Activated CD4-positive, alpha-beta T cell treated with anti-CD3 and anti-CD28 coated beads for 36 hours (primary cell): ENCODE measurements around the gene SMPX. TPM values are rescaled to one million over a fixed set of nuclear protein-coding genes. Genes with fewer than 3 reads are reported as not detected.
"Not testable (repeated sequence)": the region's sequence is repeated elsewhere in the genome, so short reads cannot be mapped to it uniquely, and the experiment has no call there.

Experiments
- ATAC-seq: fragments of 200-7000 bp; cut with Tn5 transposase; one replicate; pipeline ENCODE4 v1.10.0; 2021; ENCODE audit warnings: mild to moderate bottlenecking, moderate library complexity
- CTCF ChIA-PET: fragments of 350-600 bp; sonication (Branson Sonifier 250); formaldehyde crosslinking; loops from one replicate; lab custom pipeline; 2021; ENCODE audit warnings: antibody characterized with exemption; lab: Charles Lee
- POLR2A ChIA-PET: fragments of 350-600 bp; sonication (Branson Sonifier 250); formaldehyde crosslinking; loops from one replicate; lab custom pipeline; 2021; ENCODE audit warnings: antibody characterized with exemption, inconsistent platforms; lab: Charles Lee
- DNase-seq: peaks from one replicate; pipeline ENCODE4 v3.0.0-alpha.2; 2020
- H3K27ac Mint-ChIP-seq: one replicate; pipeline ENCODE4 v1.8.0; 2021; ENCODE audit warnings: mixed read lengths
- H3K27me3 Mint-ChIP-seq: one replicate; pipeline ENCODE4 v1.8.0; 2021; ENCODE audit warnings: mixed read lengths
- H3K36me3 Mint-ChIP-seq: one replicate; pipeline ENCODE4 v1.8.0; 2021; ENCODE audit warnings: low read depth, mixed read lengths
- H3K4me1 Mint-ChIP-seq: one replicate; pipeline ENCODE4 v1.8.0; 2021; ENCODE audit warnings: mixed read lengths
- H3K4me3 Mint-ChIP-seq: one replicate; pipeline ENCODE4 v1.8.0; 2021; ENCODE audit warnings: mild to moderate bottlenecking, moderate library complexity, mixed read lengths
- H3K9me3 Mint-ChIP-seq: one replicate; pipeline ENCODE4 v1.8.0; 2021; ENCODE audit warnings: low read depth, mixed read lengths
- intact Hi-C, 2 experiments: fragments of 100-400 bp; cut with DNase I in 1 of 2; cut with micrococcal nuclease in 1 of 2; formaldehyde crosslinking; loops; one replicate each; pipeline versions ENCODE4 v1.14.2 to v1.15.1; 2022 to 2024; cut with DNase I, micrococcal nuclease
- total RNA-seq, 2 experiments: library from RNA; stranded (reverse); gene quantifications; one replicate each; pipeline ENCODE4 v1.2.3, GENCODE V29; 2021

The SMPX gene
- total RNA-seq: not detected

DNA sequence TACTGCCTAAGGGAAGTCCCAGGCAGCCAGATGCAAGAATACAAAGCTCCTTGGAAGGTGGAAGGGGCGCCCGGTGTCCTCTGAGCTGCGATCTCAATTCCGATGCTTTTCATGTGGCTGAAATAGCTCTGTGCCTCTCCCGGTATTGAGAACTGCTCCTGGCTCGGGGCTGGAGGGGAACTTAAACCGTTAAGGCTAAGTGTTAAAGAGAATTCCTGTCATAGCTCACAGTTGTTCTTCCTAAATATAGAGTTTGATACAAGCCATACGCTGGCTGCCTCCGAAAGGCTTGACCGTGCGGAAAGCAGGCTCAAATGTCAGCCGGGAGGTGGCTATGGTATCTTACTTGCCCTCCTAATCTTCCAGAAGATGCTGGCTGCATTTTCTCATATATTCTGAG is at the start of gene SMPX:
Gene SMPX, minus strand, starts transcription at position 157 of the 400 bp plus-strand sequence. CDS start 3,826 bp downstream, outside the sequence.
- no peaks in the 10 kb centered on the region for H3K27me3 Mint-ChIP-seq

DNA sequence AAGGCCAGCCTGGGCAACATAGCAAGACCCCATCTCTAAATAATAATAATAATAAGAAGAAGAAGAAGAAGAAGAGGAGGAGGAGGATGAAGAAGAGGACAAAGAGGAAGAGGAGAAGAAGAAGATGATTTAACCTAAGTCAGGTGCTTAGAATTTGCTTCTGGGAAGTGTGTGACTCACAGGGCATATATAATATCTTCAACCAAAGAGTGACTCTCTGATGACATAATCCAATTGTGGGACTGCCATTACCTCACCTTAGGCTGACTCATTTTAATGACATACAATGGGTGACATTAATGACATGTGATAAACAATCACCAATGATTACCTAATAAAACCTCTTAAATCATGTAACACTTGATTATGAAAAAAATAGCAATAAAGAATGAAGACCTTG is 48.8 kb upstream of the SMPX start:
- DNase-seq (no peak), ATAC-seq (peak; percentile 30)
- CTCF ChIA-PET: no interaction called here
- intact Hi-C loops: no loop called here
- H3K9me3 Mint-ChIP-seq: peaks cover 2% of the 10 kb centered on the region
- POLR2A ChIA-PET: no interaction called here
- H3K4me3 Mint-ChIP-seq: no peak overlapping the region
- no peaks in the 10 kb centered on the region for H3K36me3 Mint-ChIP-seq
- H3K27me3 Mint-ChIP-seq: no peaks in the 10 kb centered on the region
- no peak overlapping the region for H3K27ac Mint-ChIP-seq
- H3K4me1 Mint-ChIP-seq: no peaks in the 10 kb centered on the region

More for the DNA sequence above, at the start of gene SMPX:
- no peaks in the 10 kb centered on the region for H3K9me3 Mint-ChIP-seq
- intact Hi-C loops: no loop called here
- H3K4me1 Mint-ChIP-seq: no peaks in the 10 kb centered on the region
- ChIA-PET CTCF (interaction anchor here (1.7 kb wide), 1 partner anchor 12 kb away, joined by 5 read pairs; no protein-coding TSS in a partner anchor), POLR2A (interaction anchor here (0.7 kb wide), 1 partner anchor 1239 kb away, joined by 3 read pairs; no protein-coding TSS in a partner anchor)
- ATAC-seq: no peak
- H3K4me3 Mint-ChIP-seq: no peak within 1 kb of the TSS
- no peak within 1 kb of the TSS for H3K27ac Mint-ChIP-seq
- no peak for DNase-seq
- H3K36me3 Mint-ChIP-seq: no peaks in the 10 kb centered on the region

DNA sequence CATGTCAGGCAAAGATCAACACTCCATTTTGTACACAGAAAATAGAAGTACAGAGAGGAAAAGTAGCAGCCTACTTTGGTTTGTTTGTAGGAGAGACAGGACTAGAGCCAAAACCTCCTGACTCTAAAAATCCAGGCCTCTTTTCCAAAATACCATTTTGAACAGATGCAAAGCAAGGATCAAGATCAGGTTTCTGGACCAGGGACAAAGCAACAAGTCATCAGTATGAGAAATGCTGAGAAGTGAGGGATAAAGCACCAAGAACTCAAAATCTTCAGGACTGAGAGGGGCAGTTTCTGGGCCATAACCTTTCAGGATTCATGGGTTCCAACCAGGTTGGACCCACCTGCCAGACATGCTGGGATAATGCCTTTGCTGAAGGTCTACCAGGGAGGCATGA is 44.9 kb upstream of the SMPX start:
- no peaks in the 10 kb centered on the region for H3K36me3 Mint-ChIP-seq
- ATAC-seq (no peak), DNase-seq (no peak)
- H3K27ac Mint-ChIP-seq: no peak overlapping the region
- no peak overlapping the region for H3K4me3 Mint-ChIP-seq
- intact Hi-C loops: no loop called here
- ChIA-PET CTCF (no interaction called here), POLR2A (no interaction called here)
- H3K27me3 Mint-ChIP-seq: no peaks in the 10 kb centered on the region
- H3K9me3 Mint-ChIP-seq: no peaks in the 10 kb centered on the region
- no peaks in the 10 kb centered on the region for H3K4me1 Mint-ChIP-seq

- ChIA-PET CTCF (no interaction called here), POLR2A (no interaction called here)
- intact Hi-C loops: no loop called here
- Mint-ChIP-seq H3K4me3 (no peak overlapping the region), H3K27me3 (no peaks in the 10 kb centered on the region), H3K36me3 (no peaks in the 10 kb centered on the region), H3K4me1 (no peaks in the 10 kb centered on the region), H3K27ac (no peak overlapping the region), H3K9me3 (no peaks in the 10 kb centered on the region)
- no peak for ATAC-seq
- no peak for DNase-seq
Observed at GRCh38 chrX:21802054-21802670, 44.2 kb upstream of the SMPX start.

DNA sequence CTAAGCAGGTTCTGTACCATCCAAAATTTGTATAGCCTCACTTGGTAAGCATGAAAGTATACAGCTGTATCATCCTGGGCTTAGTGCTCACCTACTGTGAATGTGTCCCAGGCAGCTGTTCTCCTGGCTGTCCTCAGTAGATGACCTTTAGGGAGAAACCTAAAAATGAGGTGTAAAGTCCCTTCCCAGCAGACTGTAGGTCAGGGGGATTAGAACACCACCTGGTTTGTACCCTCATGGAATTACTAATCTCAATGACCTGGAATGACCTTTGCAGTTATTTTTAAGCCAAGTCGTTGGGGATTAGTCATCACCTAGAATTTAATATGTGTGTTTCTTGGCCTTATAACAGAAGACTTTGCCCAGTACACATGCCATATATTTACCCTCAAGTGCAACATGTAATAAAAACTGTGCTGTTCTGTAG is 42.4 kb upstream of the SMPX start:
- CTCF ChIA-PET: no interaction called here
- ATAC-seq: no peak

GRCh38 chrX:21799767-21800166 is 41.9 kb upstream of the SMPX start:
- H3K9me3 Mint-ChIP-seq: no peaks in the 10 kb centered on the region
- CTCF ChIA-PET: no interaction called here
- H3K27ac Mint-ChIP-seq: no peak overlapping the region
- ATAC-seq: no peak
- no peaks in the 10 kb centered on the region for H3K27me3 Mint-ChIP-seq
- intact Hi-C loops: no loop called here
- DNase-seq: no peak
- POLR2A ChIA-PET: no interaction called here
- no peak overlapping the region for H3K4me3 Mint-ChIP-seq
- H3K36me3 Mint-ChIP-seq: no peaks in the 10 kb centered on the region
- H3K4me1 Mint-ChIP-seq: no peaks in the 10 kb centered on the region

More for the DNA sequence above, 42.4 kb upstream of the SMPX start:
- POLR2A ChIA-PET: no interaction called here
- Mint-ChIP-seq H3K9me3 (no peaks in the 10 kb centered on the region), H3K36me3 (no peaks in the 10 kb centered on the region), H3K27ac (no peak overlapping the region), H3K27me3 (no peaks in the 10 kb centered on the region), H3K4me3 (no peak overlapping the region), H3K4me1 (no peaks in the 10 kb centered on the region)
- DNase-seq: no peak
- intact Hi-C loops: no loop called here

DNA sequence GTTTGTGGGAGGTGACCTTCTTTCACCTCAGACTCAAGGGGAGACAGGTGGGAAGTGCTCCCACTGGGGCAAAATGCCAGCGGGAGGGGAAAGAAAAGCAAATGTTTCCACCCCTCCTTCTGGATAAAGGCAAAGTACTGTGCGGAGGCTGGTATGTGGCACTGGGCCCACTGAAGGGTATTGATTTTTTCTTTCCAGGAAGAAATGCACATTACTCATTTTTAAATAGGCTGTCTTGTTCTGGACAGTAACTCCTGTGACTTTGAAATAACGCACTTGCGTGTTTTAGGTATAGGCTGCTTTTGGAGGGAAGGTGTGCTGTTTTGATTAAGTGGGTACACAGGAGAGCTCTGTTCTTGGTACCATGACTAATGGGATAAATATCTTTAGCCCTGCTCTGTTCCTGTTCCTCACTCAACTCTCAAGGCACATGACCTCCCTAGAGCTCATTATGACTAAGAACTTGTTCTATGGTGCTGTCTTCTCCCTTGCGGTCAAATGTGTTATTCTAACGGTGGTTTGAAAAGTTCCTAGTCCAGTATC is 40.8 kb upstream of the SMPX start:
- no peaks in the 10 kb centered on the region for H3K9me3 Mint-ChIP-seq
- H3K27me3 Mint-ChIP-seq: no peaks in the 10 kb centered on the region
- H3K27ac Mint-ChIP-seq: no peak overlapping the region
- POLR2A ChIA-PET: no interaction called here
- H3K36me3 Mint-ChIP-seq: no peaks in the 10 kb centered on the region
- intact Hi-C loops: no loop called here
- no peaks in the 10 kb centered on the region for H3K4me1 Mint-ChIP-seq
- CTCF ChIA-PET: interaction anchor here (0.7 kb wide), 1 partner anchor 921 kb away, joined by 3 read pairs; no protein-coding TSS in a partner anchor
- no peak overlapping the region for H3K4me3 Mint-ChIP-seq
- no peak for DNase-seq
- no peak for ATAC-seq

- Mint-ChIP-seq H3K27me3 (no peaks in the 10 kb centered on the region), H3K4me3 (no peak overlapping the region), H3K4me1 (no peaks in the 10 kb centered on the region), H3K36me3 (no peaks in the 10 kb centered on the region), H3K27ac (no peak overlapping the region), H3K9me3 (no peaks in the 10 kb centered on the region)
- ATAC-seq: no peak
- CTCF ChIA-PET: no interaction called here
- DNase-seq: no peak
- intact Hi-C loops: no loop called here
- POLR2A ChIA-PET: no interaction called here
Observed at GRCh38 chrX:21781976-21782375, 24.1 kb upstream of the SMPX start.

- ATAC-seq: peak; percentile 23
- CTCF ChIA-PET: no interaction called here
Observed at GRCh38 chrX:21781525-21781924, 23.6 kb upstream of the SMPX start.

GRCh38 chrX:21779095-21779494 is 21.2 kb upstream of the SMPX start:
- H3K27ac Mint-ChIP-seq: no peak overlapping the region
- no peak for ATAC-seq
- POLR2A ChIA-PET: no interaction called here
- CTCF ChIA-PET: no interaction called here
- no peaks in the 10 kb centered on the region for H3K9me3 Mint-ChIP-seq
- no peaks in the 10 kb centered on the region for H3K27me3 Mint-ChIP-seq
- intact Hi-C loops: no loop called here
- no peaks in the 10 kb centered on the region for H3K4me1 Mint-ChIP-seq
- H3K36me3 Mint-ChIP-seq: no peaks in the 10 kb centered on the region
- no peak for DNase-seq
- H3K4me3 Mint-ChIP-seq: no peak overlapping the region

More at GRCh38 chrX:21781525-21781924, 23.6 kb upstream of the SMPX start:
- POLR2A ChIA-PET: no interaction called here
- Mint-ChIP-seq H3K4me3 (no peak overlapping the region), H3K27ac (no peak overlapping the region), H3K36me3 (no peaks in the 10 kb centered on the region), H3K9me3 (no peaks in the 10 kb centered on the region), H3K4me1 (no peaks in the 10 kb centered on the region), H3K27me3 (no peaks in the 10 kb centered on the region)
- no peak for DNase-seq
- intact Hi-C loops: no loop called here

DNA sequence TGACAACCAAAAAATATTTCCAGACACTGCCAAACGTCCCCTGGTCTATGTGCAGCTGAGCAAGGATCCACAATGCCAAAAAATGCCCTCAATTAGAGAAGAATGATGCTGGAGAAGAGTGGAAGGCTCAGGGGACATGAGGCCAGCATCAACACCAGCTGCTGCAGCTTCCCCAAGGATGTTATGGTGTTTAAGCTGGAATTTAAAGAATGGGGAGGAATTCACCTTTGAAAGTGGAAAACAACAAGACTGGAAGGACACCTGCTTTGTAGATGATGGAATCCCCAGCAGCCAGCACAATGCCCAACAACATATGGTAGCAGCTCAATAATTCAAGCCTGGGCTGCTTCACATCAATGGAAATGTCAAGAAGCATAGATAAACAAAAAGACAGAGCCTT is 20.3 kb upstream of the SMPX start:
- POLR2A ChIA-PET: no interaction called here
- intact Hi-C loops: no loop called here
- H3K27me3 Mint-ChIP-seq: no peaks in the 10 kb centered on the region
- no peaks in the 10 kb centered on the region for H3K9me3 Mint-ChIP-seq
- no peak overlapping the region for H3K27ac Mint-ChIP-seq
- H3K4me3 Mint-ChIP-seq: no peak overlapping the region
- H3K4me1 Mint-ChIP-seq: peaks cover 5% of the 10 kb centered on the region
- no peaks in the 10 kb centered on the region for H3K36me3 Mint-ChIP-seq
- no peak for DNase-seq
- CTCF ChIA-PET: no interaction called here
- no peak for ATAC-seq

- H3K27me3 Mint-ChIP-seq, ATAC-seq, H3K9me3 Mint-ChIP-seq, H3K27ac Mint-ChIP-seq, H3K4me3 Mint-ChIP-seq, DNase-seq, intact Hi-C loops, CTCF ChIA-PET, H3K36me3 Mint-ChIP-seq, POLR2A ChIA-PET: not testable (repeated sequence)
- H3K4me1 Mint-ChIP-seq: peaks cover 23% of the 10 kb centered on the region
Observed at GRCh38 chrX:21775128-21775527, 17.2 kb upstream of the SMPX start.
